HG03354 (cell line): ENCODE results near the gene LYSMD2.
"Not testable (repeated sequence)": the region's sequence is repeated elsewhere in the genome, so short reads cannot be mapped to it uniquely, and the experiment has no call there.

Experiments used
- ATAC-seq: cut with Tn5 transposase; IDR thresholded peaks from one replicate; pipeline ENCODE4 v1.9.1; 2021; ENCODE audit warnings: mild to moderate bottlenecking; ENCODE audit not compliant: unreplicated experiment, poor library complexity, severe bottlenecking

LYSMD2 gene

GRCh38 chr15:51737522-51738305 is at the start of gene LYSMD2:
Gene LYSMD2 (minus strand): TSS chr15:51737655. CDS start chr15:51737622, 33 bp downstream.
- peak; percentile 33 for ATAC-seq

- ATAC-seq, result not testable (repeated sequence)
These were observed 49.7 kb upstream of the LYSMD2 start for GRCh38 chr15:51787130-51787529.

- no peak for ATAC-seq
These were observed 46.5 kb upstream of the LYSMD2 start for GRCh38 chr15:51783967-51784366.

GRCh38 chr15:51782357-51782896 is 45.0 kb upstream of the LYSMD2 start:
- ATAC-seq, result no peak

- no peak for ATAC-seq
These were observed 44.1 kb upstream of the LYSMD2 start for GRCh38 chr15:51781506-51781905.

DNA sequence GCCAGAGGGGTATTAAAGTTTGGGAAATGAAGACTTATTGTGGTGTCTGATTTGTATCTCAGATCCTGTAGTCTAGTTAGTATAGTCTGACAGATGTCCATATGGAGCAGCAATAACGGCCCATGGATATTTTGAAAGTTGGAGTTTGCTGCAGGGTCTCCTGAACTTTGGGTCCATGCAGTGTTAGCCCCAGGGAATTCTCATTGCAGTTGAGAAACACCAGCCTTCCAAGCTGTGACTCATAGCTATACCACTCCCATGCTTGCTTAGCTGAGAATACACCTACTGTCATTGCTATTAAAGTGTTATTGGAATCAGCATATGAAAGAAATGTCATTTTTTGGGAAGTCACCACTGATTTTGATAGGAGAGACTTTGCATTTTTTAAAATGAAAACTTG is 43.2 kb upstream of the LYSMD2 start:
- ATAC-seq, result no peak

GRCh38 chr15:51776952-51777569 is 39.6 kb upstream of the LYSMD2 start:
- ATAC-seq, result peak; percentile 73

- peak; percentile 72 for ATAC-seq
These were observed 38.7 kb upstream of the LYSMD2 start for GRCh38 chr15:51775967-51776816.

- ATAC-seq, result no peak
These were observed 37.5 kb upstream of the LYSMD2 start for GRCh38 chr15:51774916-51775315.

DNA sequence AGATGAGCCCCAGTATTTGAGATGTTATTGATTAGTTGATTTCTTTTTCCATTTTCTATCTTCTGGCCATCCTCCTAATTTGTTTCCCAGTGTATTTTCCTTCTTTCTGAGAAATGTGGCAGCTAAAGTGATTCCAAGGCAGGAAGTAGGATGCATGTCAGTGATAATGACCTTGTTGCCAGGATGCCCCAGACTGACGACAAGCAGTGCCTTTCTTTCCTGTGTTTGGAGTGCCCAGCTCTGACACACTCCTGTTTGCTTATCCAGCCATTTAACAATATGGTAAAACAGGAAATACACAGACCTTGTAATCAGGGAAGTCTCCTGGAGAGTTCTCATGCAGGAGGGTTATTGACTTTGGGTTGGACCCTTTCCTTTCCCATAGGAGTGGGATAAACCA is 34.3 kb upstream of the LYSMD2 start:
- ATAC-seq, result no peak

GRCh38 chr15:51770902-51771301 is 33.4 kb upstream of the LYSMD2 start:
- no peak for ATAC-seq

- ATAC-seq, result no peak
These were observed 30.6 kb upstream of the LYSMD2 start for GRCh38 chr15:51768018-51768417.

- ATAC-seq, result no peak
These were observed 28.9 kb upstream of the LYSMD2 start for GRCh38 chr15:51766341-51766740.

DNA sequence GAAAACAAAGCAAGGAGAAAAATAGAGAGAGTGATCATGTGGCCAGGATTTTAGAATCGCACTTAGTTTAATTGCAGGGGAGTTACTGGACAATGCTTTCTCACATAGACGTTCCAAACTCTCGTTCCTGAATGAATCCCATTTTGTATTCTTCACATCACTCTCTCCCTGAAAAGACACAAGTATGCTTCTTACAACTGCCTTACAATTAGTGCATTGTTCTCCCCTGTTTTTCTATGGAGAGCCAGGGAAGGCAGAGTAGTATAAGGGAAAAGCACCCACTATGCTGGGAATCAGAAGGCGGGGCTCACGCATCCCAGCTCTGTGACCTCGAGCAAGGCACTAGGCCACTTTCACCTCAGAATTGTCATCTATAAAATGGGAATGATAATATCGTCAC is 28.3 kb upstream of the LYSMD2 start:
- ATAC-seq, result no peak

DNA sequence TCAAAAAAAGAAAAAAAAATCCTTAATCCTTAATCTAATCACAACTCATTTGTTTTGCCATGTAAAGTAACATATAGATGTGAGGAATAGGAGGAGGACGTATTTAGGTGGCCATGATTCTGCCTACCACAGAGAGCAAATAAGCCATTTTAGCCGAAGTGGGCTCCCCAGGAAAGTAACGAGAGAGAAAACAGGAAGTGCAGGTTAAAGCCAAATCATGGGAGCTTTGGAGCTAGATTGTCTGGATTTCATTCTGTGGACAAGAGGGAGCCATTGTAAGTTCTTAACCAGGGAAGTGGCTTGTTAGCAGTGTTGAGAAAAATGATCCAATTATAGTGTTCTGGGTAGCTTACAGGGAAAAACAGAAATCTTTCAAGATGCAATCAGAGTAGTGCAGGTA is 23.4 kb upstream of the LYSMD2 start:
- no peak for ATAC-seq

DNA sequence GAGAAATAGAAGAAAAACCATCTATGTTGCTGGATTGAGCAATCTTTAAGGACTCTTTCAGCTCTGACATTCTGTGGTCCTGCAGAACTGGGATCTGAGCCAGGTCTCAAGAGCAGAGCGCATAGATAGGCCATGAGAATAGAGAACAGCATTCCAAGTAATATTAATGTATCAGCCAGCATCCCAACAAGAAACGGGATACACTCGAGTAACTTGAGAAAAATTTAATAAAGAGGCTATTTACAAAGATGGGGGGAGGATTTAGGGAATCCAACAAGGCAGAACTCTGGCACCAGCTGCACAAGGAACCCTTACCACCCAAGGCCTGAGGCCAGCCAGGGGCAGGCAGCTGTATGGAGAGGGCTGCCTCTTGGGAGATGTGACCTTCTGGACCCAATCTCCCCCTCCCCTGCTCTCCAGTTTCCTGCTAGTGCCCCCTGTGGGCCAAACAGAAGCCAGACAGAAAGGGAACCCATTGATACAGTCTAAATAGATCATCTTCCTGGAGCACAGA is 22.2 kb upstream of the LYSMD2 start:
- no peak for ATAC-seq

DNA sequence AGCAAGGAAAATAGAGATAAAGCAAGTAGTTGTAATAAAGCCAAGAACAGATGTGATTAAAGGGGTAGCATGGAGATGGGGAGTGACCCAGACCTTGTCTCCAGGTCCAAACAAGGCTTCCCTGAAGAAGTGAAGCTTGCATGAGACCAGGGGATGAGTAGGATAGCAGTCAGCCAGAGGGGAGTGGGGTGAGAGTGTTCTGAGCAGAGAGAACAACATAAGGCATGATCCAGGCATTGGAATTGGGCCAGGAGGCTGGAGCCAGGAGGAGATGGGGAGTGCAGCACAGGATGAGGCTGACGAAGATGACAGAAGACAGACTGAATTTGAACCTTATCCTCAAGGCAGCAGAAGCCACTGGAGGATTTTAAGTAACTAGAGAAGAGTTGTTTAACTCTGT is 21.2 kb upstream of the LYSMD2 start:
- ATAC-seq, result no peak

DNA sequence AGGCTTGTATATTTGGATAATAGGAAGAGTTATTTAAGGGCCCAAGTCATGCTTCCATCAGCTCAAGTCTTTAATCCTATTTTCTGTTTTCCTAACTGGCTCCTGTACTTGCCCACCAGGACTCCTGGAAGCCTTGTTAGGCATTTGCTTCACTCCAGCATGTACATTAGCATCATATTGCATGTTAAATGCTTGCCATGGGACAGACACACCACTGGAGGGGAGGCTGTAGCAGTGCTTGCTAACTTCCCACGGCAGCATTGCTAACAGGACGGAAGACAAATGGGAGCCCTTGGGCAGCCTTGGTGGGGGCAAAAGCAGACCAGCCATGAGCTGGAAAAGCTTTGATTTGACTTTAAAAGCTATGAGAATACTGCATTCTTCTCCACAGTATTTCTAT is 20.0 kb upstream of the LYSMD2 start:
- no peak for ATAC-seq

DNA sequence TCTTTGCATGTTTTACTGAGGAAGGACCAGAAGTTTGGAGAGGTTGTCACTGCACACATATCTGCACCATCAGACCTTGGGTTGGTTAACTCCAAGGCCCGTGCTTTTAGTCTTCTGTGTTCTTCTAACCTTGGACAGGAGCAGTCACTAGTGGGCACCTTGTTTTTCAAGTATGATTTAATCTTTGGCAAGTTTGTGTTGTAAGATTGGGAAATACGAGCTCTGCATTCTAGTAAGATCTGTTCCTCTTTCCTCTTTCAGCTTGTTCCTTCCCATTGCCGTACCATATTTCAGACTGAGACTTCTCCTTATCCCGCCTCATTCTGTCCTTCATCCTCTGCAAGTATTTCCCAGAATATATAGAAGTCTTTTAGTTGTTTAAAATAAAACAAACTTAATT is 19.0 kb upstream of the LYSMD2 start:
- no peak for ATAC-seq

DNA sequence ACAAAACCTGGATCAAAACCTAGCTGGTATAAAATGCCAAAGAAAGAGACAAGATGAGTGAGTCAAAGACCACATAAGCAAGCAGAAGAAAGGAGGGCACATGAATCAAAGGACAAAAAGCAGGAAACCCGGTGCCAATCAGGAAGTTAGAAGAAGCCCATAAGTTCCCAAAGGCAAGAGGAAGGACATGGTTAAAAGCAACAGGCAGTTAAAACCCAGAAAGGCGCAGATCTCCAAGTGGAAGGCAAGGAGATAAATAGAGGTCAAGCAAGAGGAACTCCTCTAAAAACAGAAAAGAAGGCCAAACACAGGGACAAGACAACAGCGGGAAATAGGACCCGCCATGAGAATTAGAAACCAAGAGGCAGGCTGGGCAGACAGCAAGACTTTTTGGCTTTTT is 18.3 kb upstream of the LYSMD2 start:
- no peak for ATAC-seq
